Stimulated activated CD4-positive, alpha-beta T cell treated with anti-CD3 and anti-CD28 coated beads, Interleukin-4, amount 100 ng/mL, for 48 hours (primary cell): ENCODE results near the gene UBAP1L.
"Not testable (repeated sequence)": the region's sequence is repeated elsewhere in the genome, so short reads cannot be mapped to it uniquely, and the experiment has no call there.

Experiments
- DNase-seq, 2 donors: peaks; one replicate each; pipeline ENCODE4 v3.0.0-alpha.2; 2020; ENCODE audit warnings: low read depth in 2 of 2

UBAP1L gene

GRCh38 chr15:65044724-65045481 lies 70.1 kb downstream of the UBAP1L start, which contains the start of gene SLC51B:
TSS of gene SLC51B (plus strand) at chr15:65045387. CDS start at chr15:65050005, 4,618 bp downstream.
- no peak for DNase-seq

GRCh38 chr15:65044218-65044617 lies 70.8 kb downstream of the UBAP1L start:
- not testable (repeated sequence) for DNase-seq

GRCh38 chr15:65042776-65043327 lies 72.1 kb downstream of the UBAP1L start:
- DNase-seq, result no peak
